A549 (cell line): ENCODE data around the gene CACNA2D2.

Experiments used
- CTCF ChIP-seq: fragments of >200 bp; sonication (Bioruptor Twin); formaldehyde crosslinking; IDR thresholded peaks from 3 replicates; pipeline ENCODE4 v1.5.1; 2016
- SMC3 ChIP-seq: fragments of >200 bp; sonication (Bioruptor Twin); formaldehyde crosslinking; IDR thresholded peaks from 3 replicates; pipeline ENCODE4 v1.6.1; 2018; ENCODE audit warnings: inconsistent platforms

- no peak for TF ChIP-seq CTCF
- no peak for TF ChIP-seq SMC3
These were observed 92.8 kb downstream of the CACNA2D2 start for GRCh38 chr3:50410608-50411139.
